H9 (cell line): ENCODE measurements around the gene B4GALT1. TPM values are rescaled to one million over a fixed set of nuclear protein-coding genes. Genes with fewer than 3 reads are reported as not detected.

Source experiments
- DNase-seq: peaks from one replicate; pipeline ENCODE4 v3.0.0-alpha.2; 2017
- H2AFZ ChIP-seq: one replicate; pipeline ENCODE4 v1.6.1; 2013; ENCODE audit warnings: mild to moderate bottlenecking, low read length, control low read depth, moderate library complexity
- H2AK5ac ChIP-seq: 2 replicates; pipeline ENCODE4 v1.6.1; 2013; ENCODE audit warnings: low read length, control low read depth, mixed read lengths; ENCODE audit not compliant: insufficient read length
- H2BK120ac ChIP-seq: one replicate; pipeline ENCODE4 v1.6.1; 2013; ENCODE audit warnings: low read depth, mild to moderate bottlenecking, low read length, control low read depth, inconsistent platforms; ENCODE audit not compliant: poor library complexity, severe bottlenecking
- H2BK12ac ChIP-seq: 2 replicates; pipeline ENCODE4 v1.6.1; 2013; ENCODE audit warnings: low read length, control low read depth, mixed read lengths, low read depth; ENCODE audit not compliant: insufficient read length
- H2BK15ac ChIP-seq: 2 replicates; pipeline ENCODE4 v1.6.1; 2013; ENCODE audit warnings: low read depth, low read length, control low read depth
- H2BK20ac ChIP-seq: one replicate; pipeline ENCODE4 v1.6.1; 2013; ENCODE audit warnings: low read depth, mild to moderate bottlenecking, low read length, control low read depth, inconsistent platforms; ENCODE audit not compliant: poor library complexity, severe bottlenecking
- H2BK5ac ChIP-seq: 2 replicates; pipeline ENCODE4 v1.6.1; 2013; ENCODE audit warnings: low read length, control low read depth, mixed read lengths; ENCODE audit not compliant: insufficient read length
- H3K14ac ChIP-seq: 2 replicates; pipeline ENCODE4 v1.6.1; 2013; ENCODE audit warnings: low read length, control low read depth; ENCODE audit not compliant: insufficient read depth
- H3K18ac ChIP-seq: 2 replicates; pipeline ENCODE4 v1.6.1; 2013; ENCODE audit warnings: low read depth, mild to moderate bottlenecking, mixed read lengths, low read length, control low read depth; ENCODE audit not compliant: insufficient read length
- H3K23ac ChIP-seq: 2 replicates; pipeline ENCODE4 v1.6.1; 2013; ENCODE audit warnings: low read length, control low read depth, mixed read lengths, low read depth; ENCODE audit not compliant: insufficient read length
- H3K23me2 ChIP-seq: 2 replicates; pipeline ENCODE4 v1.6.1; 2013; ENCODE audit warnings: low read depth, mild to moderate bottlenecking, mixed read lengths, low read length, control low read depth; ENCODE audit not compliant: insufficient read length, poor library complexity, severe bottlenecking
- H3K27ac ChIP-seq: 2 replicates; pipeline ENCODE4 v1.5.1; 2013; ENCODE audit warnings: low read length, control low read depth, mixed read lengths, low read depth; ENCODE audit not compliant: insufficient read length
- H3K27me3 ChIP-seq: 2 replicates; pipeline ENCODE4 v1.6.1; 2013; ENCODE audit warnings: low read length, control low read depth, inconsistent platforms; ENCODE audit not compliant: insufficient read depth
- H3K4ac ChIP-seq: 2 replicates; pipeline ENCODE4 v1.6.1; 2013; ENCODE audit warnings: low read depth, mild to moderate bottlenecking, control low read depth, inconsistent platforms, low read length, moderate library complexity
- H3K4me1 ChIP-seq: 2 replicates; pipeline ENCODE4 v1.6.1; 2013; ENCODE audit warnings: low read length, control low read depth, inconsistent platforms; ENCODE audit not compliant: insufficient read depth
- H3K4me2 ChIP-seq: 2 replicates; pipeline ENCODE4 v1.6.1; 2013; ENCODE audit warnings: low read length, control low read depth, mixed read lengths; ENCODE audit not compliant: insufficient read length, insufficient read depth
- H3K56ac ChIP-seq: 2 replicates; pipeline ENCODE4 v1.6.1; 2013; ENCODE audit warnings: low read depth, mild to moderate bottlenecking, mixed read lengths, low read length, control low read depth; ENCODE audit not compliant: insufficient read length
- H3K79me1 ChIP-seq: 2 replicates; pipeline ENCODE4 v1.6.1; 2013; ENCODE audit warnings: low read depth, mild to moderate bottlenecking, moderate library complexity, low read length, control low read depth, inconsistent platforms; ENCODE audit not compliant: insufficient read depth, poor library complexity, severe bottlenecking
- H3K79me2 ChIP-seq: 2 replicates; pipeline ENCODE4 v1.6.1; 2013; ENCODE audit warnings: low read length, control low read depth, inconsistent platforms; ENCODE audit not compliant: insufficient read depth
- H3K9ac ChIP-seq: 2 replicates; pipeline ENCODE4 v1.6.1; 2013; ENCODE audit warnings: low read length, control low read depth, mixed read lengths; ENCODE audit not compliant: insufficient read length; ENCODE audit errors: extremely low read depth
- H3K9me3 ChIP-seq: one replicate; pipeline ENCODE4 v1.6.1; 2013; ENCODE audit warnings: low read depth, low read length, inconsistent platforms; ENCODE audit not compliant: control insufficient read depth
- H3T11ph ChIP-seq: one replicate; pipeline ENCODE4 v1.6.1; 2013; ENCODE audit warnings: mild to moderate bottlenecking, low read length, control low read depth, inconsistent platforms
- H4K20me1 ChIP-seq: one replicate; pipeline ENCODE4 v1.6.1; 2013; ENCODE audit not compliant: control insufficient read depth, insufficient read length, insufficient read depth
- H4K5ac ChIP-seq: 2 replicates; pipeline ENCODE4 v1.6.1; 2013; ENCODE audit warnings: low read depth, mild to moderate bottlenecking, mixed read lengths, low read length, control low read depth; ENCODE audit not compliant: insufficient read length
- H4K8ac ChIP-seq: replicated peaks from 2 replicates; pipeline ENCODE4 v1.6.1; 2013; ENCODE audit warnings: low read length, control low read depth, mixed read lengths, low read depth; ENCODE audit not compliant: insufficient read length
- H4K91ac ChIP-seq: 2 replicates; pipeline ENCODE4 v1.6.1; 2013; ENCODE audit warnings: low read depth, mild to moderate bottlenecking, moderate library complexity, mixed read lengths, low read length, control low read depth; ENCODE audit not compliant: insufficient read length
- H3K27ac Mint-ChIP-seq, 3 experiments: 2 replicates in 2 of 3; 3 replicates in 1 of 3; pipeline ENCODE4 v1.8.0; 2020 to 2021; ENCODE audit warnings: mixed read lengths in 3 of 3, mild to moderate bottlenecking in 1 of 3, moderate library complexity in 1 of 3
- H3K27me3 Mint-ChIP-seq: 2 replicates; pipeline ENCODE4 v1.8.0; 2021; ENCODE audit warnings: low read depth, mild to moderate bottlenecking, moderate library complexity, mixed read lengths
- H3K36me3 Mint-ChIP-seq, 3 experiments: 2 replicates in 2 of 3; 3 replicates in 1 of 3; pipeline ENCODE4 v1.8.0; 2020 to 2021; ENCODE audit warnings: low read depth in 3 of 3, mixed read lengths in 3 of 3; ENCODE audit not compliant: insufficient read depth in 1 of 3
- H3K4me1 Mint-ChIP-seq, 2 experiments: 2 replicates each; pipeline ENCODE4 v1.8.0; 2020; ENCODE audit warnings: mixed read lengths in 2 of 2
- H3K4me3 Mint-ChIP-seq, 2 experiments: 2 replicates in 1 of 2; 3 replicates in 1 of 2; pipeline ENCODE4 v1.8.0; 2020 to 2021; ENCODE audit warnings: mild to moderate bottlenecking in 2 of 2, mixed read lengths in 2 of 2, moderate library complexity in 1 of 2
- H3K9me3 Mint-ChIP-seq, 2 experiments: 2 replicates in 1 of 2; 3 replicates in 1 of 2; pipeline ENCODE4 v1.8.0; 2020; ENCODE audit warnings: mild to moderate bottlenecking in 2 of 2, mixed read lengths in 2 of 2, moderate library complexity in 1 of 2
- WGBS: extraction: QIAGEN DNeasy Blood & Tissue Kit; methylation state at CpG from one replicate; pipeline ENCODE4 v1.1.7; 2013; ENCODE audit warnings: missing lambda C conversion rate, low lambda C conversion rate, mixed read lengths; ENCODE audit not compliant: insufficient read length; ENCODE audit errors: extremely low coverage; 5-methylcytosine and 5-hydroxymethylcytosine counted together
- total RNA-seq: library from RNA; stranded (reverse); gene quantifications from 2 replicates; pipeline ENCODE4 v1.2.1, GENCODE V29; 2021
- TF ChIP-seq, protein P1 (sequence below): fragments of 200-600 bp; sonication (generic); conservative IDR thresholded peaks from 3 replicates; pipeline ENCODE4 v1.8.0; 2021; ENCODE audit warnings: antibody characterized with exemption, mild to moderate bottlenecking

Gene B4GALT1
- total RNA-seq, 1 experiment from 2014 or later = 15.3 TPM

DNA sequence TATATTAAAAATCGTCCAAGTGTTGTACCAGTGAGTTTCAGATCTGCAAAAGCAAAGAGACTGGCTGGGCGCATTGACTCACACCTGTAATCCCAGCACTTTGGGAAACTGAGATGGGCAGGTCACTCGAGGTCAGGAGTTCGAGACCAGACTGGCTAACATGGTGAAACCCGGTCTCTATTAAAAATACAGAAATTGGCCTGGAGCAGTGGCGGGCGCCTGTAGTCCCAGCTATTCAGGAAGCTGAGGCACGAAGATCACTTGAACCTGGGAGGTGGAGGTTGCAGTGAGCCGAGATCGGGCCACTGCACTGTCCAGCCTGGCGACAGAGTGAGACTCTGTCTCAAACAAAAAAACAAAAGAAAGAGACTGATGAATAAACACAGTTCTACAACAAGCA is 18.3 kb upstream of the B4GALT1 start:
- Mint-ChIP-seq H3K36me3 (no peaks in the 10 kb centered on the region), H3K4me3 (no peak overlapping the region), H3K9me3 (no peaks in the 10 kb centered on the region; a peak in 2 of 5 replicates), H3K4me1 (peaks cover 7% of the 10 kb centered on the region in 2 experiments), H3K27ac (no peak overlapping the region), H3K27me3 (peaks cover under 1% of the 10 kb centered on the region)
- H3K27me3 ChIP-seq = no peaks in the 10 kb centered on the region
- H4K91ac ChIP-seq = no peak overlapping the region
- H4K5ac ChIP-seq = no peak overlapping the region
- H2AFZ ChIP-seq = no peak overlapping the region
- H3K79me1 ChIP-seq = no peaks in the 10 kb centered on the region
- H3K4me2 ChIP-seq = no peak overlapping the region
- no peak overlapping the region for H3K23ac ChIP-seq
- H3K4ac ChIP-seq = no peak overlapping the region
- no peak overlapping the region for H3K27ac ChIP-seq
- no peak overlapping the region for H3K56ac ChIP-seq
- DNase-seq = no peak
- no peak overlapping the region for H2BK20ac ChIP-seq
- H2BK12ac ChIP-seq = no peak overlapping the region
- no peaks in the 10 kb centered on the region for H3K23me2 ChIP-seq
- H4K20me1 ChIP-seq = no peaks in the 10 kb centered on the region
- no peak overlapping the region for H3K9ac ChIP-seq
- no peak overlapping the region for H3K14ac ChIP-seq
- TF ChIP-seq, protein P1, sequence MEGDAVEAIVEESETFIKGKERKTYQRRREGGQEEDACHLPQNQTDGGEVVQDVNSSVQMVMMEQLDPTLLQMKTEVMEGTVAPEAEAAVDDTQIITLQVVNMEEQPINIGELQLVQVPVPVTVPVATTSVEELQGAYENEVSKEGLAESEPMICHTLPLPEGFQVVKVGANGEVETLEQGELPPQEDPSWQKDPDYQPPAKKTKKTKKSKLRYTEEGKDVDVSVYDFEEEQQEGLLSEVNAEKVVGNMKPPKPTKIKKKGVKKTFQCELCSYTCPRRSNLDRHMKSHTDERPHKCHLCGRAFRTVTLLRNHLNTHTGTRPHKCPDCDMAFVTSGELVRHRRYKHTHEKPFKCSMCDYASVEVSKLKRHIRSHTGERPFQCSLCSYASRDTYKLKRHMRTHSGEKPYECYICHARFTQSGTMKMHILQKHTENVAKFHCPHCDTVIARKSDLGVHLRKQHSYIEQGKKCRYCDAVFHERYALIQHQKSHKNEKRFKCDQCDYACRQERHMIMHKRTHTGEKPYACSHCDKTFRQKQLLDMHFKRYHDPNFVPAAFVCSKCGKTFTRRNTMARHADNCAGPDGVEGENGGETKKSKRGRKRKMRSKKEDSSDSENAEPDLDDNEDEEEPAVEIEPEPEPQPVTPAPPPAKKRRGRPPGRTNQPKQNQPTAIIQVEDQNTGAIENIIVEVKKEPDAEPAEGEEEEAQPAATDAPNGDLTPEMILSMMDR = no peak
- H2BK15ac ChIP-seq = no peak overlapping the region
- H2AK5ac ChIP-seq = no peak overlapping the region
- no peak overlapping the region for H2BK120ac ChIP-seq
- H2BK5ac ChIP-seq = no peak overlapping the region
- H3K18ac ChIP-seq = no peak overlapping the region
- no peak overlapping the region for H4K8ac ChIP-seq
- H3K9me3 ChIP-seq = no peaks in the 10 kb centered on the region
- no peaks in the 10 kb centered on the region for H3K79me2 ChIP-seq
- no CpG with 5 or more reads among the region's 11 CpGs for WGBS
- H3K4me1 ChIP-seq = 0 out of 2 replicates have a peak, but pooled peaks cover 4% of the 10 kb centered on the region
- H3T11ph ChIP-seq = no peak overlapping the region
